ENCODE results near the gene ADGB. TPM values are rescaled to one million over a fixed set of nuclear protein-coding genes. Genes with fewer than 3 reads are reported as not detected.

The ADGB gene
- total and polyA plus RNA-seq, 9 of the 15 experiments (the other 6 are each of a cell fraction or from before 2014, with no cell fraction given), result not detected

DNA sequence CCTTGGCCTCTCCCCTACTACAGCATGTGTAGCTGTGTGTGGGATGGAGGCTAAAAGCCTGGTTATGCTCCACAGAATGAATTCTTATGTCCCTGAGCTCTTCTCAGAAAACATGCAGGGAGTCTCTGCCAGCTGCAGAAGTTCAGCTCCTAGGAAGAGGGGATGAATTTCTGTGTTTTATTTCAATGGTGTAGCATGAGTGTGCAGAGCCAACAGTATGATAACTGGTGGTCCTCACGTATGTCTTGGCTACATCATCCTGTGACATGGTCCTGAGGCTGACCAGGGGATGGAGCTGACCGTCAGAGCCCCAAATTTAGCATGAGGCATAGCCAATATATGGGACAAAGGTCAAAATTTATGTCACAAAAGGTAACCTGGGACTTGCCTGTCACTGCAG, 266.1 kb downstream of the ADGB start:
- intact Hi-C loops (cut with micrococcal nuclease), result no loop called here
- no peaks in the 10 kb centered on the region for H3K9me1 ChIP-seq (ENCODE audit: control insufficient read depth, insufficient read depth, low read length)
- in situ Hi-C loops (cut with MboI), result no loop called here
- no peak overlapping the region; a peak in 1 of 4 replicates for H3K9ac ChIP-seq (ENCODE audit: insufficient read depth in 1 of 2, low read depth in 2 of 2, low read length in 2 of 2)
- DNase-seq (ENCODE audit: extremely low read depth in 1 of 4, low spot score in 3 of 4) (no peak), ATAC-seq (peak; percentile 9), FAIRE-seq (no peak)
- no TSS peak for BruUV-seq (replicated peaks)
- no peak overlapping the region; the same call in 1 of the 2 replicates for H3K4me2 ChIP-seq (ENCODE audit: insufficient read depth, low read length)
- H3K4me1 ChIP-seq (replicated peaks in 1 of 2; ENCODE audit: control insufficient read depth in 2 of 2, insufficient read depth in 2 of 2, low read length in 2 of 2), result peaks cover 0 to 49% of the 10 kb centered on the region in 2 experiments
- H3K36me3 ChIP-seq (ENCODE audit: control insufficient read depth, insufficient read depth, low read length), result peaks cover 15% of the 10 kb centered on the region
- H3K27ac ChIP-seq (ENCODE audit: extremely low read depth, low read depth, low read length), result no peak overlapping the region; the same call in 2 of the 3 replicates
- no peak overlapping the region for H2AFZ ChIP-seq (ENCODE audit: low read depth, low read length)
- H4K20me1 ChIP-seq (replicated peaks; ENCODE audit: control insufficient read depth, insufficient read depth, low read length), result no peaks in the 10 kb centered on the region
- no peaks in the 10 kb centered on the region for H3K9me3 ChIP-seq (replicated peaks; ENCODE audit: control insufficient read depth, insufficient read depth, low read depth, low read length)
- ChIA-PET CTCF (ENCODE audit: low intra/inter-chr PET ratio) (no interaction called here), POLR2A (interaction anchor here (0.9 to 2.5 kb wide), 8 partner anchors 9 to 338 kb away, joined by 3 to 13 read pairs (median 3); no protein-coding TSS in a partner anchor)
- H3K79me2 ChIP-seq (ENCODE audit: control insufficient read depth, insufficient read depth, low read length), result peaks cover 3% of the 10 kb centered on the region; the same call in 1 of the 3 replicates
- no peaks in the 10 kb centered on the region for H3K27me3 ChIP-seq (ENCODE audit: control insufficient read depth in 2 of 2, insufficient read depth in 2 of 2, low read length in 2 of 2)
- H3K4me3 ChIP-seq, result no peak overlapping the region
- 55% methylated on average over 2 of the region's 2 CpGs for WGBS (ENCODE audit: insufficient coverage, low coverage, missing lambda C conversion rate)
- TF ChIP-seq POLR2G (IDR thresholded peaks at IDR 0.05; ENCODE audit: low read depth, low read length) (no peak), RB1 (IDR thresholded peaks at IDR 0.05; ENCODE audit: low read depth) (no peak), ZNF253 (CRISPR knock-in tag; conservative IDR thresholded peaks at IDR 0.05) (0 out of 2 replicates have a peak, but pooled peaks have one; percentile 23), ZNF586 (CRISPR knock-in tag; conservative IDR thresholded peaks at IDR 0.05) (no peak), PHF20 (IDR thresholded peaks at IDR 0.05; ENCODE audit: partially characterized antibody) (no peak), ZNF830 (CRISPR knock-in tag; IDR thresholded peaks at IDR 0.05) (peak; percentile 63; the same call in 1 of the 2 replicates), RNF2 (IDR thresholded peaks at IDR 0.05) (peak; percentile 34; the same call in 1 of the 2 replicates), ZNF23 (CRISPR knock-in tag; IDR thresholded peaks at IDR 0.05) (no peak), ZFP1 (CRISPR knock-in tag; IDR thresholded peaks at IDR 0.05) (0 out of 2 replicates have a peak, but pooled peaks have one; percentile 6), CHD1 (IDR thresholded peaks at IDR 0.05; ENCODE audit: low read length) (no peak), ESRRA (IDR thresholded peaks at IDR 0.05; ENCODE audit: borderline replicate concordance, low read depth) (0 out of 2 replicates have a peak, but pooled peaks have one; percentile 6), ZNF12 (CRISPR knock-in tag; IDR thresholded peaks at IDR 0.05) (no peak), SOX6 (IDR thresholded peaks at IDR 0.05) (no peak), YY1 (IDR thresholded peaks at IDR 0.05; ENCODE audit: borderline replicate concordance in 1 of 3, control insufficient read depth in 1 of 3, extremely low read depth in 1 of 3, insufficient read depth in 3 of 3, insufficient read length in 1 of 3, insufficient replicate concordance in 2 of 3, low read depth in 1 of 3, low read length in 2 of 3) (no peak), ZNF165 (CRISPR knock-in tag; IDR thresholded peaks at IDR 0.05; ENCODE audit: borderline replicate concordance) (no peak)
- TF ChIP-seq, protein P1, sequence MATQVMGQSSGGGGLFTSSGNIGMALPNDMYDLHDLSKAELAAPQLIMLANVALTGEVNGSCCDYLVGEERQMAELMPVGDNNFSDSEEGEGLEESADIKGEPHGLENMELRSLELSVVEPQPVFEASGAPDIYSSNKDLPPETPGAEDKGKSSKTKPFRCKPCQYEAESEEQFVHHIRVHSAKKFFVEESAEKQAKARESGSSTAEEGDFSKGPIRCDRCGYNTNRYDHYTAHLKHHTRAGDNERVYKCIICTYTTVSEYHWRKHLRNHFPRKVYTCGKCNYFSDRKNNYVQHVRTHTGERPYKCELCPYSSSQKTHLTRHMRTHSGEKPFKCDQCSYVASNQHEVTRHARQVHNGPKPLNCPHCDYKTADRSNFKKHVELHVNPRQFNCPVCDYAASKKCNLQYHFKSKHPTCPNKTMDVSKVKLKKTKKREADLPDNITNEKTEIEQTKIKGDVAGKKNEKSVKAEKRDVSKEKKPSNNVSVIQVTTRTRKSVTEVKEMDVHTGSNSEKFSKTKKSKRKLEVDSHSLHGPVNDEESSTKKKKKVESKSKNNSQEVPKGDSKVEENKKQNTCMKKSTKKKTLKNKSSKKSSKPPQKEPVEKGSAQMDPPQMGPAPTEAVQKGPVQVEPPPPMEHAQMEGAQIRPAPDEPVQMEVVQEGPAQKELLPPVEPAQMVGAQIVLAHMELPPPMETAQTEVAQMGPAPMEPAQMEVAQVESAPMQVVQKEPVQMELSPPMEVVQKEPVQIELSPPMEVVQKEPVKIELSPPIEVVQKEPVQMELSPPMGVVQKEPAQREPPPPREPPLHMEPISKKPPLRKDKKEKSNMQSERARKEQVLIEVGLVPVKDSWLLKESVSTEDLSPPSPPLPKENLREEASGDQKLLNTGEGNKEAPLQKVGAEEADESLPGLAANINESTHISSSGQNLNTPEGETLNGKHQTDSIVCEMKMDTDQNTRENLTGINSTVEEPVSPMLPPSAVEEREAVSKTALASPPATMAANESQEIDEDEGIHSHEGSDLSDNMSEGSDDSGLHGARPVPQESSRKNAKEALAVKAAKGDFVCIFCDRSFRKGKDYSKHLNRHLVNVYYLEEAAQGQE (IDR thresholded peaks at IDR 0.05; ENCODE audit: borderline replicate concordance), result no peak
- TF ChIP-seq, protein P1 (CRISPR knock-in tag; IDR thresholded peaks at IDR 0.05; ENCODE audit: low read depth), result 0 out of 2 replicates have a peak, but pooled peaks have one; percentile 63
